CD4-positive, alpha-beta T cell treated with Interleukin-1 beta for 1 hour (primary cell): Measurements from ENCODE around the gene BLZF1.
"Not testable (repeated sequence)": the region's sequence is repeated elsewhere in the genome, so short reads cannot be mapped to it uniquely, and the experiment has no call there.

Experiments
- DNase-seq, 2 donors: peaks; one replicate each; pipeline ENCODE4 v3.0.0-alpha.2; 2020 to 2022

The BLZF1 gene

GRCh38 chr1:169363046-169363730 lies 4.8 kb upstream of the BLZF1 start:
- DNase-seq: peak in 1 of 2 donors; percentile 12

GRCh38 chr1:169364948-169365347 lies 3.0 kb upstream of the BLZF1 start:
- no peak for DNase-seq

DNA sequence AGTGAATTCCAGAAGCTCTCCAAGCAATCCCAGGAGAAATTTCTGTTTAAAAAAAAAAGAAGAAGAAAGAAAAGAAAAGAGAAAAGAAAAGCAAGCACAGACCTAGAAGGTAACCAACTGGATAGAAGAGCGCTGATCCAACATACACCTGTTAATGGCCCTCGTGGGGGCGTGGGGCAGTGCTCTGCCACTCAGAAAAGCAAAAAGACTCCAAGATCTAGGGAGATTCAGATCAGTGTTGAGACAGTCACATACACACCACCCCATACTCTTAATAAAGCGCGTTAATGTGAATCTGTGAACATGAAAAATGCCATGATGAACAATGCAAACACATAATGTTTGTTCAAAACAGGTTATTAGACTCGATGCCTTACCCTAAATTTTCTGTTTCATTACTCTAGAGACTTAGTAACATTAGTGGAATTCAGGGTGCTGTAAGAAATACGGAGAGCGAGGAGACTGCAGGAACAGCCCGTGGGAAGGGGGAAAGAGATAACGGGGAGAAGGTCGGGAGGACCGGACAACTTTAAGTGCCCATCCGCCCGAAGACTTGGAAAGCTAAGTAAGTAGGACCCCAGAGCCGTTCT lies 804 bp upstream of the BLZF1 start:
- DNase-seq: peak in 1 of 2 donors; percentile 24

GRCh38 chr1:169368406-169368769 lies 393 bp downstream of the BLZF1 start:
- DNase-seq: peak; percentile 13 to 34

- DNase-seq: peak in 1 of 2 donors; percentile 30
Observed at GRCh38 chr1:169371404-169371803, 3.4 kb downstream of the BLZF1 start.

DNA sequence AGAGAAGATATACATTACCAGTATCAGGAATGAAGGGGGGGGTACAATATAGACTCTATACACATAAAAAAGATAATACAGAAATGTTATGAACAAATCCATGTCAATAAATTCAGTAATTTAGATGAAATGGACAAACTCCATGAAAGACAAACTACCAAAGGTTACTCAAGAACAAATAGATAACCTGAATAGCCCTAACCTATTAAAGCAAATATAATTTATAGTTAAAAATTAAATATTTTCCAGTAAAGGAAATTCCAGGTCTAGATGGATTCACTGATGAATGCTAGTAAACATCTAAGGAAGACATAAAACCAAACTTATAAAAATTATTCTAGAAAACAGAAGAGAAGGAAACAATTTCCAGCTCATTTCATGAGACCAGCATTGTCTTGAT lies 13.2 kb downstream of the BLZF1 start:
- no peak for DNase-seq

- no peak for DNase-seq
Observed at GRCh38 chr1:169383449-169383848, 15.5 kb downstream of the BLZF1 start.

- DNase-seq: no peak
Observed at GRCh38 chr1:169387399-169387798, 19.4 kb downstream of the BLZF1 start.

DNA sequence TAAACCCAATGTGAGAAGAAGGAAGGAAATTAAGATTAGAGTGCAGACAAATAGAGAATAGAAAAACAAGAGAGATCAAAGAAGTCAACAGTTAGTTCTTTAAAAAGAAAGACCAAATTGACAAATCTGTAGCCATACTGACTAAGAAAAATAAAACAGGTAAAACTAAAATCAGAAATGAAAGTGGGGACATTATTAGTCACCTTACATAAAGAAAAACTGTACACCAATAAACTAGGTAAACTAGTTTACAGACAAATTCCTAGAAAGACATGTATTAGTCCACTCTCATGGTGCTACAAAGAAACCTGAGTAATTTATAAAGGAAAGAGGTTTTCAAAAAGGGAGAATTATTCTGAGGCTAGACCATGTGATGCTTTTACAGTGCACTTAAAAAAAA lies 22.3 kb downstream of the BLZF1 start:
- no peak for DNase-seq

- no peak for DNase-seq
Observed at GRCh38 chr1:169392406-169392805, 24.4 kb downstream of the BLZF1 start.

DNA sequence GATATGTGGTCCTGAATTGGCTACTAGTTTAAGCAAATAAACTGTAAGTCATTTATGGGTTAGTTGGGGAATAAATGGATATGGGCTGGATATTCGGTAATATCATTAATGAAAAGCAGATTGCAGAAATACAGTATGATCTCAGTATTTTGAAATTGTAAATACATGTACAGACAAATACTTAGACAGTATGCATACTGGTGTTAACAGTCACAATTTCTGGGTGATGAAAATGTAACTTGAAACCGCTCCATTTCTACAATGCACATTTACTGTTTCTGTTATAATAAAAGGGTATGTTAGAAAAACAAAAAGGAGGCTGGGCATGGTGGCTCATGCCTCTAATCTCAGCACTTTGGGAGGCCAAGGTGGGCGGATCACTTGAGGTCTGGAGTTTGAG lies 28.0 kb downstream of the BLZF1 start:
- no peak for DNase-seq

DNA sequence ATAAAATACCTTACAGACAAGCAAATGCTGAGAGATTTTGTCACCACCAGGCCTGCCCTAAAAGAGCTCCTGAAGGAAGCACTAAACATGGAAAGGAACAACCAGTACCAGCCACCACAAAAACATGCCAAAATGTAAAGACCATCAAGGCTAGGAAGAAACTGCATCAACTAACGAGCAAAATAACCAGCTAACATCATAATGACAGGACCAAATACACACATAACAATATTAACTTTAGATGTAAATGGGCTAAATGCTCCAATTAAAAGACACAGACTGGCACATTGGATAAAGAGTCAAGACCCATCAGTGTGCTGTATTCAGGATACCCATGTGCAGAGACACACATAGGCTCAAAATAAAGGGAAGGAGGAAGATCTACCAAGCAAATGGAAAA lies 34.6 kb downstream of the BLZF1 start:
- DNase-seq: not testable (repeated sequence)

- DNase-seq: not testable (repeated sequence)
Observed at GRCh38 chr1:169408340-169408739, 40.3 kb downstream of the BLZF1 start.

- DNase-seq: no peak
Observed at GRCh38 chr1:169414952-169415351, 47.0 kb downstream of the BLZF1 start.

DNA sequence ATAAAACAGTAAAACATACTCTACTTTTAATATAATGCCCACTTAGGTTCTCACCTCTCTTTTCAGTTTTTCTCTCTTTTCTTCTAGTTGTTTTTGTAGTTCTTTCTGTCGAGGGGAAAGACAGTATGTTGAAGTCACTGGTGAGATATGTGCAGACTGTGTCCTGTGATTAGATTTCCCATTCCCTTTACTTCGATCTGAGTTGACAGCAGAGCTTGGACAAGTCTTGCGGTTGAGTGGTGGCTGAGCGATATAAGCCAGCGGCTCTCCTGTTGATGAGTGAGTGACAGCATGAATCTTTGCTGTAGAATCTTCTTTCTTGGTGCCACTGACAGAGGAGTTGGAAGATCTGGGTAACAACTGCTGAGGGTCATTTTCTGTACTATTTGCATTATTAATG lies 53.3 kb downstream of the BLZF1 start:
- DNase-seq: no peak

- no peak for DNase-seq
Observed at GRCh38 chr1:169426174-169426705, 58.2 kb downstream of the BLZF1 start.

- peak; percentile 48 to 62 for DNase-seq
Observed at GRCh38 chr1:169427081-169427641, 59.2 kb downstream of the BLZF1 start, which contains the start of gene CCDC181. Gene CCDC181 (minus strand): TSS chr1:169427474. CDS start chr1:169424927, 2,547 bp downstream.
